Esophagus mucosa (tissue), 1 donor: ENCODE results near the gene AZGP1. TPM values are rescaled to one million over a fixed set of nuclear protein-coding genes. Genes with fewer than 3 reads are reported as not detected.
"Not testable (repeated sequence)": the region's sequence is repeated elsewhere in the genome, so short reads cannot be mapped to it uniquely, and the experiment has no call there.

Experiments
- ATAC-seq: fragments of 200-7000 bp; cut with Tn5 transposase; one replicate; pipeline ENCODE4 v1.9.1; 2020
- total RNA-seq: library from RNA; stranded (reverse); gene quantifications from one replicate; pipeline ENCODE4 v1.2.4, GENCODE V29; 2023
- donor health status: DM: yes; HTN: yes; CAD: no.

Gene AZGP1
- total RNA-seq, result 10.8 TPM

GRCh38 chr7:99975782-99976521 is at the start of gene AZGP1:
TSS of gene AZGP1 (minus strand) at chr7:99976031. CDS start at chr7:99976020, 11 bp downstream.
- peak; percentile 74 for ATAC-seq

GRCh38 chr7:100024020-100024619 is 48.3 kb upstream of the AZGP1 start:
- no peak for ATAC-seq

GRCh38 chr7:100023526-100023925 is 47.7 kb upstream of the AZGP1 start:
- no peak for ATAC-seq

GRCh38 chr7:100022621-100023020 is 46.8 kb upstream of the AZGP1 start:
- ATAC-seq, result peak; percentile 96

GRCh38 chr7:100021297-100021696 is 45.5 kb upstream of the AZGP1 start:
- ATAC-seq, result no peak

- no peak for ATAC-seq
These were observed 44.1 kb upstream of the AZGP1 start for GRCh38 chr7:100019908-100020307.

- no peak for ATAC-seq
These were observed 42.0 kb upstream of the AZGP1 start for GRCh38 chr7:100017875-100018274.

- no peak for ATAC-seq
These were observed 41.5 kb upstream of the AZGP1 start for GRCh38 chr7:100017300-100017699.

- no peak for ATAC-seq
These were observed 40.5 kb upstream of the AZGP1 start for GRCh38 chr7:100016215-100016901.

- peak; percentile 92 for ATAC-seq
These were observed 39.7 kb upstream of the AZGP1 start, which contains the start of gene ZKSCAN1 for GRCh38 chr7:100015232-100016214. TSS of gene ZKSCAN1 (plus strand) at chr7:100015596. CDS start at chr7:100023507, 7,911 bp downstream.

- peak; percentile 45 for ATAC-seq
These were observed 37.5 kb upstream of the AZGP1 start for GRCh38 chr7:100013328-100013676.

- peak; percentile 69 for ATAC-seq
These were observed 36.8 kb upstream of the AZGP1 start for GRCh38 chr7:100012385-100013327.

- ATAC-seq, result no peak
These were observed 35.7 kb upstream of the AZGP1 start for GRCh38 chr7:100011516-100011915.

GRCh38 chr7:100010901-100011300 is 35.1 kb upstream of the AZGP1 start:
- no peak for ATAC-seq

- not testable (repeated sequence) for ATAC-seq
These were observed 34.1 kb upstream of the AZGP1 start for GRCh38 chr7:100009952-100010351.

- peak; percentile 65 for ATAC-seq
These were observed 32.7 kb upstream of the AZGP1 start for GRCh38 chr7:100008525-100008924.

- ATAC-seq, result no peak
These were observed 32.1 kb upstream of the AZGP1 start for GRCh38 chr7:100007887-100008286.

- no peak for ATAC-seq
These were observed 28.2 kb upstream of the AZGP1 start for GRCh38 chr7:100003711-100004661.

GRCh38 chr7:100000239-100000638 is 24.4 kb upstream of the AZGP1 start:
- no peak for ATAC-seq

- ATAC-seq, result peak; percentile 50
These were observed 21.8 kb upstream of the AZGP1 start for GRCh38 chr7:99997545-99998137.
